Measurements from ENCODE around the gene SIX3. TPM values are rescaled to one million over a fixed set of nuclear protein-coding genes. Genes with fewer than 3 reads are reported as not detected.

Gene SIX3
- total RNA-seq, 1 experiment from 2014 or later, result 0.07 TPM

- no peak overlapping the region for H3K4me2 ChIP-seq (ENCODE audit: low read length)
- no TSS peak for BruUV-seq (replicated peaks)
- intact Hi-C loops (cut with micrococcal nuclease), result no loop called here
- no peak overlapping the region for H3K27ac ChIP-seq (ENCODE audit: low read length)
- H3K9me2 ChIP-seq (replicated peaks; ENCODE audit: low read length), result no peaks in the 10 kb centered on the region
- DNase-seq, result no peak
- no peaks in the 10 kb centered on the region for H3F3A ChIP-seq (ENCODE audit: low read length, unreplicated experiment)
- H4K20me1 ChIP-seq (ENCODE audit: low read length), result no peaks in the 10 kb centered on the region
- H3K27me3 ChIP-seq (ENCODE audit: low read length), result no peaks in the 10 kb centered on the region
- H3K79me2 ChIP-seq (ENCODE audit: low read length), result no peaks in the 10 kb centered on the region
- CTCF ChIA-PET, result no interaction called here
- H2AFZ ChIP-seq (ENCODE audit: low read length), result no peak overlapping the region
- TF ChIP-seq EZH2phosphoT487 (IDR thresholded peaks at IDR 0.05; ENCODE audit: borderline replicate concordance, low read length) (no peak), CTCF (conservative IDR thresholded peaks at IDR 0.05; ENCODE audit: low read depth, low read length) (no peak), EZH2 (IDR thresholded peaks at IDR 0.05; ENCODE audit: low read length, unreplicated experiment) (no peak)
- no peak overlapping the region for H3K4me3 ChIP-seq (ENCODE audit: low read length)
- POLR2A ChIA-PET (ENCODE audit: unreplicated experiment), result no interaction called here
- H3K36me3 ChIP-seq (ENCODE audit: low read depth, low read length), result no peaks in the 10 kb centered on the region
- H3K4me1 ChIP-seq (ENCODE audit: insufficient read depth, low read length), result no peaks in the 10 kb centered on the region; the same call in 1 of the 2 replicates
- H3K9me3 ChIP-seq (ENCODE audit: low read length), result no peaks in the 10 kb centered on the region
- ATAC-seq, result no peak
- H3K9ac ChIP-seq (ENCODE audit: low read length), result no peak overlapping the region
Measured at GRCh38 chr2:44944102-44944951, 2.8 kb downstream of the SIX3 start.

- Histone ChIP-seq H3K4me1 (ENCODE audit: insufficient read depth, low read length) (no peaks in the 10 kb centered on the region; the same call in 1 of the 2 replicates), H3K9me3 (ENCODE audit: low read length) (no peaks in the 10 kb centered on the region), H3K36me3 (ENCODE audit: low read depth, low read length) (no peaks in the 10 kb centered on the region), H3K9me2 (replicated peaks; ENCODE audit: low read length) (no peaks in the 10 kb centered on the region), H3K27ac (ENCODE audit: low read length) (no peak overlapping the region), H3F3A (ENCODE audit: low read length, unreplicated experiment) (no peaks in the 10 kb centered on the region), H2AFZ (ENCODE audit: low read length) (no peak overlapping the region), H3K79me2 (ENCODE audit: low read length) (no peaks in the 10 kb centered on the region), H3K4me3 (ENCODE audit: low read length) (no peak overlapping the region), H3K9ac (ENCODE audit: low read length) (no peak overlapping the region), H3K4me2 (ENCODE audit: low read length) (no peak overlapping the region), H3K27me3 (ENCODE audit: low read length) (no peaks in the 10 kb centered on the region), H4K20me1 (ENCODE audit: low read length) (no peaks in the 10 kb centered on the region)
- no TSS peak for BruUV-seq (replicated peaks)
- TF ChIP-seq EZH2 (IDR thresholded peaks at IDR 0.05; ENCODE audit: low read length, unreplicated experiment) (no peak), CTCF (conservative IDR thresholded peaks at IDR 0.05; ENCODE audit: low read depth, low read length) (no peak), EZH2phosphoT487 (IDR thresholded peaks at IDR 0.05; ENCODE audit: borderline replicate concordance, low read length) (no peak)
- intact Hi-C loops (cut with micrococcal nuclease), result no loop called here
- no peak for DNase-seq
- POLR2A ChIA-PET (ENCODE audit: unreplicated experiment), result no interaction called here
- CTCF ChIA-PET, result no interaction called here
- no peak for ATAC-seq
Measured at GRCh38 chr2:44944952-44945612, 3.6 kb downstream of the SIX3 start.
